ENCODE measurements around the gene SELENOP. TPM values are rescaled to one million over a fixed set of nuclear protein-coding genes. Genes with fewer than 3 reads are reported as not detected.

SELENOP gene
- total RNA-seq, 1 experiment from 2014 or later = 1.9 TPM

- no TSS peak for BruUV-seq (replicated peaks)
- TF ChIP-seq EZH2 (IDR thresholded peaks at IDR 0.05; ENCODE audit: borderline replicate concordance, low read depth, low read length, poor library complexity, severe bottlenecking) (no peak), CTCF (conservative IDR thresholded peaks at IDR 0.05; ENCODE audit: low read depth, low read length) (no peak)
- POLR2A ChIA-PET (ENCODE audit: low non-redundant PET) = no interaction called here
These were observed 24.6 kb downstream of the SELENOP start for GRCh38 chr5:42787073-42787472.

GRCh38 chr5:42785756-42786155 lies 25.9 kb downstream of the SELENOP start:
- Histone ChIP-seq H3K27ac (ENCODE audit: low read depth, low read length, poor library complexity, severe bottlenecking) (no peak overlapping the region), H3K9me3 (ENCODE audit: low read depth, low read length, poor library complexity, severe bottlenecking) (peaks cover 12% of the 10 kb centered on the region), H3K4me3 (ENCODE audit: low read depth, low read length, poor library complexity, severe bottlenecking) (no peak overlapping the region), H3K4me1 (ENCODE audit: insufficient read depth, low read length, poor library complexity, severe bottlenecking) (no peaks in the 10 kb centered on the region), H3K36me3 (ENCODE audit: insufficient read depth, low read length, poor library complexity, severe bottlenecking) (no peaks in the 10 kb centered on the region), H3K27me3 (replicated peaks; ENCODE audit: insufficient read depth, low read depth, low read length, poor library complexity) (no peaks in the 10 kb centered on the region)
- POLR2A ChIA-PET (ENCODE audit: low non-redundant PET) = no interaction called here
- intact Hi-C loops (cut with micrococcal nuclease; ENCODE audit: unreplicated experiment) = no loop called here
- BruUV-seq (replicated peaks) = no TSS peak
- no peak for TF ChIP-seq CTCF (conservative IDR thresholded peaks at IDR 0.05; ENCODE audit: low read depth, low read length)
- TF ChIP-seq EZH2 (IDR thresholded peaks at IDR 0.05; ENCODE audit: borderline replicate concordance, low read depth, low read length, poor library complexity, severe bottlenecking) = no peak
- no peak for DNase-seq (ENCODE audit: low spot score)
- CTCF ChIA-PET = no interaction called here

More at GRCh38 chr5:42787073-42787472, 24.6 kb downstream of the SELENOP start:
- Histone ChIP-seq H3K9me3 (ENCODE audit: low read depth, low read length, poor library complexity, severe bottlenecking) (peaks cover 12% of the 10 kb centered on the region), H3K27me3 (replicated peaks; ENCODE audit: insufficient read depth, low read depth, low read length, poor library complexity) (no peaks in the 10 kb centered on the region), H3K27ac (ENCODE audit: low read depth, low read length, poor library complexity, severe bottlenecking) (no peak overlapping the region), H3K4me1 (ENCODE audit: insufficient read depth, low read length, poor library complexity, severe bottlenecking) (no peaks in the 10 kb centered on the region), H3K4me3 (ENCODE audit: low read depth, low read length, poor library complexity, severe bottlenecking) (no peak overlapping the region), H3K36me3 (ENCODE audit: insufficient read depth, low read length, poor library complexity, severe bottlenecking) (no peaks in the 10 kb centered on the region)
- no peak for DNase-seq (ENCODE audit: low spot score)
- intact Hi-C loops (cut with micrococcal nuclease; ENCODE audit: unreplicated experiment) = no loop called here
- CTCF ChIA-PET = no interaction called here

- POLR2A ChIA-PET (ENCODE audit: low non-redundant PET) = interaction anchor here (0.6 kb wide), 1 partner anchor 927 kb away, joined by 6 read pairs; no protein-coding TSS in a partner anchor
- H3K27me3 ChIP-seq (replicated peaks; ENCODE audit: insufficient read depth, low read depth, low read length, poor library complexity) = no peaks in the 10 kb centered on the region
- peaks cover 12% of the 10 kb centered on the region for H3K9me3 ChIP-seq (ENCODE audit: low read depth, low read length, poor library complexity, severe bottlenecking)
- no peaks in the 10 kb centered on the region for H3K4me1 ChIP-seq (ENCODE audit: insufficient read depth, low read length, poor library complexity, severe bottlenecking)
- CTCF ChIA-PET = no interaction called here
- H3K36me3 ChIP-seq (ENCODE audit: insufficient read depth, low read length, poor library complexity, severe bottlenecking) = no peaks in the 10 kb centered on the region
- no TSS peak for BruUV-seq (replicated peaks)
- H3K27ac ChIP-seq (ENCODE audit: low read depth, low read length, poor library complexity, severe bottlenecking) = no peak overlapping the region
- DNase-seq (ENCODE audit: low spot score) = no peak
- TF ChIP-seq CTCF (conservative IDR thresholded peaks at IDR 0.05; ENCODE audit: low read depth, low read length) = no peak
- no peak for TF ChIP-seq EZH2 (IDR thresholded peaks at IDR 0.05; ENCODE audit: borderline replicate concordance, low read depth, low read length, poor library complexity, severe bottlenecking)
- intact Hi-C loops (cut with micrococcal nuclease; ENCODE audit: unreplicated experiment) = no loop called here
- H3K4me3 ChIP-seq (ENCODE audit: low read depth, low read length, poor library complexity, severe bottlenecking) = no peak overlapping the region
These were observed 27.6 kb downstream of the SELENOP start for GRCh38 chr5:42784132-42784531.
